Retinal pigment epithelial cell (primary cell): Measurements from ENCODE around the gene OSMR.

Source experiments
- DNase-seq: peaks from one replicate; pipeline ENCODE4 v3.0.0-alpha.2; 2010; ENCODE audit warnings: low read depth
- H3K4me3 ChIP-seq: 2 replicates; pipeline ENCODE4 v1.5.1; 2011; ENCODE audit warnings: mild to moderate bottlenecking, low read length, control low read depth, moderate library complexity
- CTCF ChIP-seq: conservative IDR thresholded peaks from 2 replicates; pipeline ENCODE4 v1.5.1; 2011; ENCODE audit warnings: low read depth, low read length, control low read depth, inconsistent platforms

OSMR gene

GRCh38 chr5:38888041-38888440 is 42.2 kb downstream of the OSMR start:
- TF ChIP-seq CTCF = no peak
- no peak for DNase-seq
- H3K4me3 ChIP-seq = no peak overlapping the region

- TF ChIP-seq CTCF = no peak
- DNase-seq = no peak
- no peak overlapping the region for H3K4me3 ChIP-seq
These were observed 43.6 kb downstream of the OSMR start for GRCh38 chr5:38889424-38889823.

- no peak overlapping the region for H3K4me3 ChIP-seq
- DNase-seq = no peak
- no peak for TF ChIP-seq CTCF
These were observed 45.8 kb downstream of the OSMR start for GRCh38 chr5:38891563-38891962.

- no peak for TF ChIP-seq CTCF
- no peak for DNase-seq
- no peak overlapping the region for H3K4me3 ChIP-seq
These were observed 46.6 kb downstream of the OSMR start for GRCh38 chr5:38892363-38892762.

GRCh38 chr5:38896760-38897159 is 50.9 kb downstream of the OSMR start:
- H3K4me3 ChIP-seq = no peak overlapping the region
- no peak for TF ChIP-seq CTCF
- no peak for DNase-seq

- TF ChIP-seq CTCF = no peak
- DNase-seq = no peak
- no peak overlapping the region for H3K4me3 ChIP-seq
These were observed 54.1 kb downstream of the OSMR start for GRCh38 chr5:38899936-38900335.

- no peak for TF ChIP-seq CTCF
- no peak overlapping the region for H3K4me3 ChIP-seq
- peak; percentile 25 for DNase-seq
These were observed 59.7 kb downstream of the OSMR start for GRCh38 chr5:38905516-38905915.
